Mucosa of descending colon (tissue), 3 donors: ENCODE measurements around the gene FGR. TPM values are rescaled to one million over a fixed set of nuclear protein-coding genes. Genes with fewer than 3 reads are reported as not detected.
A peak's percentile ranks its signal among the peaks of the same experiment; 100 is the strongest.

Experiments
- ATAC-seq: fragments of 200-7000 bp; cut with Tn5 transposase; one replicate; pipeline ENCODE4 v1.9.1; 2020; ENCODE audit warnings: mild to moderate bottlenecking, moderate library complexity
- DNase-seq, 3 donors: peaks; one replicate each; pipeline ENCODE4 v3.0.0-alpha.2; 2020
- H3K36me3 ChIP-seq: fragments of 200-600 bp; one replicate; pipeline ENCODE4 v1.8.0; 2021; ENCODE audit warnings: low read depth, mild to moderate bottlenecking
- H3K4me1 ChIP-seq: fragments of 200-600 bp; one replicate; pipeline ENCODE4 v1.8.0; 2021; ENCODE audit warnings: low read depth, mild to moderate bottlenecking
- H3K4me3 ChIP-seq: fragments of 200-600 bp; one replicate; pipeline ENCODE4 v1.8.0; 2021; ENCODE audit warnings: mild to moderate bottlenecking
- H3K9me3 ChIP-seq: fragments of 200-600 bp; one replicate; pipeline ENCODE4 v1.8.0; 2021; ENCODE audit warnings: mild to moderate bottlenecking
- CTCF ChIP-seq: fragments of 200-600 bp; IDR thresholded peaks from one replicate; pipeline ENCODE4 v1.8.0; 2022; ENCODE audit warnings: antibody characterized with exemption, mild to moderate bottlenecking
- intact Hi-C, 2 donors: fragments of 100-400 bp; cut with DNase I in 1 of 2; cut with micrococcal nuclease in 1 of 2; formaldehyde crosslinking; loops; one replicate each; pipeline versions ENCODE4 v1.11.0 to v1.11.1; 2022; cut with DNase I, micrococcal nuclease
- total RNA-seq, 3 donors: library from RNA; stranded (reverse); fragmentation: NEBNext Ultra II Directional in 2 of 3; extraction: Animal tissue kit (Norgen Biotek cat#: 25700) in 2 of 3; gene quantifications; one replicate each; pipeline versions ENCODE4 v1.2.1 to v1.2.4, GENCODE V29; 2021 to 2023
- donor health status: DM: no; HTN: no; CAD: no; lungs with moderate emphysema.
- donor health status: DM: no; HTN: no; CAD: no.
- donor health status: DM: no; HTN: yes; CAD: no.

Gene FGR
- total RNA-seq, 3 donors from 2014 or later = 2.3 to 5.7 (median 5.3) TPM

- DNase-seq = no peak
- peaks cover 15% of the 10 kb centered on the region for H3K4me1 ChIP-seq
- no peak overlapping the region for H3K4me3 ChIP-seq
- no peaks in the 10 kb centered on the region for H3K36me3 ChIP-seq
- no peak for ATAC-seq
- intact Hi-C loops = no loop called here
- H3K9me3 ChIP-seq = no peaks in the 10 kb centered on the region
- no peak for TF ChIP-seq CTCF
Measured at GRCh38 chr1:27592931-27593677, 41.9 kb downstream of the FGR start.

DNA sequence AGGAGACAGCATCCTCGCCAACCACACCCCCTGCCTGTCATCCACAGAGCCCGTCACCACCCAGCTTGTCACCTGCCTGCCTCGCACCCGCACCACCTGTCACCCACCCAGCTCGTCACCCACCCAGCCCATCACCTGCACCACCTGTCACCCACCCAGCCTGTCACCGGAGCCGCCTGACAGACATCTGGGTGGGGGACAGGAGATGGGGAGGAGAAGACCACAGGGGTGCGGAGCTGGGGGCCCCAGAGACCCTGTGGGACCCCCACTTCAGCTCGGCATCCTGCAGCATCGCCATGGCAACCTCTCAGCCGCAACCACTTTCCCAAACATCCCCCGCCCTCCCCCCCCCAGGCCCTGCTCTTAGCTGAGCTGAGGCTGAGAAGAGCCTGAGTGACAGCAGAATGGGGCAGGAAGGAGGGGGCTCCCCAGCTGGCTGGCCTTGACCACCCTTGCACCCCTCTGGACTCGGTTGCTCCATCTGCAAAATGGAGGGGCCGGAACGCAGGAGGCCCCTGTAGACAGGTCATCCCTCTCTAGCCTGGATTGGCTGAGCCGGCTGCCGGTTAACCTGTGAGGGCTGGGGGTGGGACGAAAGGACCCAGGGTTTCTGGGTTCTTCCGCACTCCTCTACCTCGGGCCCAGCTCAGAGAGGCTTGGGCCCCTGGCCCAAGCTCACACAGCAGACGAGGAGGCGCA, 42.6 kb downstream of the FGR start:
- peaks cover 12% of the 10 kb centered on the region for H3K4me1 ChIP-seq
- ATAC-seq = no peak
- H3K36me3 ChIP-seq = no peaks in the 10 kb centered on the region
- no peak for TF ChIP-seq CTCF
- intact Hi-C loops = no loop called here
- no peak for DNase-seq
- no peaks in the 10 kb centered on the region for H3K9me3 ChIP-seq
- H3K4me3 ChIP-seq = no peak overlapping the region

- no peak for TF ChIP-seq CTCF
- Histone ChIP-seq H3K4me3 (no peak overlapping the region), H3K9me3 (no peaks in the 10 kb centered on the region), H3K4me1 (peaks cover 12% of the 10 kb centered on the region), H3K36me3 (no peaks in the 10 kb centered on the region)
- DNase-seq (peak in 1 of 3 donors; percentile 16), ATAC-seq (no peak)
- intact Hi-C loops = no loop called here
Measured at GRCh38 chr1:27591622-27592021, 43.4 kb downstream of the FGR start.

- DNase-seq (peak; percentile 73 to 76 (median 75)), ATAC-seq (peak; percentile 89)
- no peak overlapping the region for H3K4me3 ChIP-seq
- intact Hi-C loops = no loop called here
- H3K4me1 ChIP-seq = peaks cover 12% of the 10 kb centered on the region
- H3K36me3 ChIP-seq = no peaks in the 10 kb centered on the region
- no peaks in the 10 kb centered on the region for H3K9me3 ChIP-seq
- no peak for TF ChIP-seq CTCF
Measured at GRCh38 chr1:27590917-27591508, 44.0 kb downstream of the FGR start.

DNA sequence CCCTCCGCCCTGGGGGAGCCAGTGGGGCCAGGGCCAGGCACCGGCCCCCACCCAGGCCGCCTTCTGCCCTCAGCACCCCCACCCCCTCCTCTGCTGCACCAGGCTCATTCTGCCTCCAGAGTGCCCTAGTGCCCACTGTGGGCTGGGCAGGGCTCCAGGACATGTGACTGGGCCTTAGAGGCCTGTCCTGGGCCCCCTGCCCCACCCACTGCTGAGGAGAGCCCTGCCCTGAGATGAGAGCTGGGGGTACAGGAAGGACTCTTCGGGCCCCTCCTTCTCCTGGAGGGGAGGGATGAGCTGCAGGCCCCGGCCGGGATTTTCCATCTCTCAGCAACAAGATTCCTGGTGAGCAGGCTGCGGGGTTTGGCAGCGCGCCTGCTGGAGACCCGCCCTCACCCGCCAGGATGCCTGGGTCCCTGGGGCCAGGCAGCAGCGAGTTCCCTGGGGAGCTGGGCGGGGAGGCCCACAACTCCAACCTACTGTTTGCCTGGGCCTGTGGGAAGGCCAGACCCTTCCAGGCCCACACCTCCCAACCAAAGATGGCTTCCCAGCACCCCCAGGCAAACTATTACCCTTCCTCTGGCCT, 45.1 kb downstream of the FGR start:
- Histone ChIP-seq H3K9me3 (no peaks in the 10 kb centered on the region), H3K36me3 (no peaks in the 10 kb centered on the region), H3K4me3 (no peak overlapping the region), H3K4me1 (peaks cover 12% of the 10 kb centered on the region)
- no peak for DNase-seq
- TF ChIP-seq CTCF = no peak
- ATAC-seq = peak; percentile 5
- intact Hi-C loops = no loop called here
